Lower leg skin (tissue), 4 donors: ENCODE data around the gene ARHGAP10. TPM values are rescaled to one million over a fixed set of nuclear protein-coding genes. Genes with fewer than 3 reads are reported as not detected.
A peak's percentile ranks its signal among the peaks of the same experiment; 100 is the strongest.

Experiments
- DNase-seq, 2 donors: peaks; one replicate each; pipeline ENCODE4 v3.0.0-alpha.2; 2019; ENCODE audit warnings: low spot score in 2 of 2
- H3K4me3 ChIP-seq: fragments of 200-600 bp; sonication (generic); 2 replicates; pipeline ENCODE4 v1.5.1; 2017; ENCODE audit warnings: mild to moderate bottlenecking, low read depth; ENCODE audit not compliant: poor library complexity, severe bottlenecking
- POLR2A ChIP-seq, 2 donors: fragments of 450-650 bp; IDR thresholded peaks; one replicate each; pipeline ENCODE4 v1.6.1; 2016 to 2017; ENCODE audit warnings: antibody characterized with exemption in 2 of 2, mild to moderate bottlenecking in 1 of 2, moderate library complexity in 1 of 2
- WGBS, 2 donors: methylation state at CpG; one replicate each; pipeline ENCODE4 v1.1.5; 2018; 5-methylcytosine and 5-hydroxymethylcytosine counted together
- intact Hi-C: fragments of 100-400 bp; cut with DNase I; formaldehyde crosslinking; loops from one replicate; pipeline ENCODE4 v1.15.0; 2023; ENCODE audit warnings: low total_unique reads
- total RNA-seq, 4 donors: library from RNA; depleted of rRNA; stranded (reverse); fragments of >200 nt; gene quantifications; one replicate each; pipeline ENCODE4 v1.1.0, GENCODE V29; 2016
- TF ChIP-seq, protein P1 (sequence below), 3 donors: fragments of 450-650 bp; IDR thresholded peaks; one replicate each; pipeline ENCODE4 v1.5.1; 2016; ENCODE audit warnings: antibody characterized with exemption in 3 of 3, mild to moderate bottlenecking in 3 of 3, moderate library complexity in 2 of 3

The ARHGAP10 gene, protein sequence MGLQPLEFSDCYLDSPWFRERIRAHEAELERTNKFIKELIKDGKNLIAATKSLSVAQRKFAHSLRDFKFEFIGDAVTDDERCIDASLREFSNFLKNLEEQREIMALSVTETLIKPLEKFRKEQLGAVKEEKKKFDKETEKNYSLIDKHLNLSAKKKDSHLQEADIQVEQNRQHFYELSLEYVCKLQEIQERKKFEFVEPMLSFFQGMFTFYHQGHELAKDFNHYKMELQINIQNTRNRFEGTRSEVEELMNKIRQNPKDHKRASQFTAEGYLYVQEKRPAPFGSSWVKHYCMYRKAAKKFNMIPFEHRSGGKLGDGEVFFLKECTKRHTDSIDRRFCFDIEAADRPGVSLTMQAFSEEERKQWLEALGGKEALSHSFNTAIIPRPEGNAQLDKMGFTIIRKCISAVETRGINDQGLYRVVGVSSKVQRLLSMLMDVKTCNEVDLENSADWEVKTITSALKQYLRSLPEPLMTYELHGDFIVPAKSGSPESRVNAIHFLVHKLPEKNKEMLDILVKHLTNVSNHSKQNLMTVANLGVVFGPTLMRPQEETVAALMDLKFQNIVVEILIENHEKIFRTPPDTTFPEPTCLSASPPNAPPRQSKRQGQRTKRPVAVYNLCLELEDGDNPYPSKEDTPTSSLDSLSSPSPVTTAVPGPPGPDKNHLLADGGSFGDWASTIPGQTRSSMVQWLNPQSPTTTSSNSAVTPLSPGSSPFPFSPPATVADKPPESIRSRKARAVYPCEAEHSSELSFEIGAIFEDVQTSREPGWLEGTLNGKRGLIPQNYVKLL
- total RNA-seq = 10 to 100 TPM; 30.6 to 45.8 (median 37.9) TPM

DNA sequence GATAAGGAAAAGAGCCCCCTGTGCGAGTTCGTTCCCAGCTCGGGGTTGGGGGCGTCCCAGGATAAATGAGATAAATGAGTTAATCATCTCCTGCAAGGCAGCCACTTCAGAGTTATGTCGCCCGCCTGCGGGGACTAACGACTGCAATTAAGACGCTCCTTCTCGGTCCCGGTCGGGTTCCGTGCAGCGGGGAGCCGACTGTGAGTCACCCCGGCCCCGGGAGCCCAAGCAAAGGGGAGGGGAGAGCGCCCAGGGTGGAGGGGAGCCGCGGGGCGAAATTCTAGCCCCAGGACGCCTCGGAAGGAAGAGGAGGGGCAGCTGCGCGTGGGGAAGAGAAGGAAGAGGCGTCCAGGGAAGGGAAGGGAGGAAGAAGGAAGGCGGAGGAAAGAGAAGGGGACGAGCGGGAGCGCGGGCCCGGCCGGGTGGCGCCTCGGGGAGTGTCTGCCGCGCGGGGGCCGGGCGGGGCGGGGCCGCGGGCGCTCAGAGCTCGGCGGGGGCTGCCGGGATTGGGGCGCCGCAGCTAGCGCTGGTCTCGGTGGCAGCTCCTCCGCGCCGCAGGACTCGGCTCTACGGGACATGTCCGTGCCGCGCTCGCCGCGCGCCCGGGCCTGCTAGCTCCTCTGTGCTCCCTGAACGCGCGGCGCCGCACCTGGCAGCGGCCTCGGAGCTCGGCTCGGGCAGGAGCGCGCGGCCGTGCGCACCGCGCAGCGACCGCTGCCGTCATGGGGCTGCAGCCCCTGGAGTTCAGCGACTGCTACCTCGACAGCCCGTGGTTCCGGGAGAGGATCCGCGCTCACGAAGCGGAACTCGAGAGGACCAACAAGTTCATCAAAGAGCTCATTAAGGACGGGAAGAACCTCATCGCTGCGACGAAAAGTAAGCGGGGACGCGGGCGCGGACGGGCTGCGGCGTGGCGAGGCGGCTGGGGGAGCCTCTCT is at the start of gene ARHGAP10:
ARHGAP10 (plus strand) TSS at position 509 of the 938 bp plus-strand sequence; CDS start at position 723, 214 bp downstream.
- intact Hi-C loops = no loop called here
- peak; percentile 71 to 96 for DNase-seq
- TF ChIP-seq, protein P1, sequence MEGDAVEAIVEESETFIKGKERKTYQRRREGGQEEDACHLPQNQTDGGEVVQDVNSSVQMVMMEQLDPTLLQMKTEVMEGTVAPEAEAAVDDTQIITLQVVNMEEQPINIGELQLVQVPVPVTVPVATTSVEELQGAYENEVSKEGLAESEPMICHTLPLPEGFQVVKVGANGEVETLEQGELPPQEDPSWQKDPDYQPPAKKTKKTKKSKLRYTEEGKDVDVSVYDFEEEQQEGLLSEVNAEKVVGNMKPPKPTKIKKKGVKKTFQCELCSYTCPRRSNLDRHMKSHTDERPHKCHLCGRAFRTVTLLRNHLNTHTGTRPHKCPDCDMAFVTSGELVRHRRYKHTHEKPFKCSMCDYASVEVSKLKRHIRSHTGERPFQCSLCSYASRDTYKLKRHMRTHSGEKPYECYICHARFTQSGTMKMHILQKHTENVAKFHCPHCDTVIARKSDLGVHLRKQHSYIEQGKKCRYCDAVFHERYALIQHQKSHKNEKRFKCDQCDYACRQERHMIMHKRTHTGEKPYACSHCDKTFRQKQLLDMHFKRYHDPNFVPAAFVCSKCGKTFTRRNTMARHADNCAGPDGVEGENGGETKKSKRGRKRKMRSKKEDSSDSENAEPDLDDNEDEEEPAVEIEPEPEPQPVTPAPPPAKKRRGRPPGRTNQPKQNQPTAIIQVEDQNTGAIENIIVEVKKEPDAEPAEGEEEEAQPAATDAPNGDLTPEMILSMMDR (IDR thresholded peaks at IDR 0.05) = no peak
- no peak for TF ChIP-seq POLR2A (IDR thresholded peaks at IDR 0.05)
- peak within 1 kb of the TSS; percentile 55 for H3K4me3 ChIP-seq
- WGBS, 2 donors = 0% methylated on average over 61 to 73 of the region's 106 CpGs

DNA sequence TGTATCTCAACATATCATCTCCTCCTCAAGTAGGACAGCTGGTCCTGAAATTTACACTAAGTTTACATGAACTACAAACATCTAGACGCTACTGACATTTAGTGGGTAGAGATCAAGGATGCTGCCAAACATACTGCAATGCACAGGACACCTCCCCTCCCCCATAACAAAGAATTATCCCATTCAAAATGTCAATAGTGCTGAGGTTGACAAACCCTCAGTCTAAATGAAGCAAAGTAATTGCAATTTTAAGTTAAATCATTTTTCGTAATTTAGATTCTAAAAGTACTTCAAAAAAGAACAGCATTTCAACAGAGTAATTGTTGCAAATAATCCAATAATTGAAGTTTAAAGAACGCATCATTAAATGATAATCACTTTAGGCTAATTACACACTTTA is 49.1 kb upstream of the ARHGAP10 start:
- WGBS, 2 donors = 43 to 56% methylated on average over 3 of the region's 3 CpGs
- no peak overlapping the region for H3K4me3 ChIP-seq
- intact Hi-C loops = no loop called here
- no peak for DNase-seq
- TF ChIP-seq POLR2A (IDR thresholded peaks at IDR 0.05) = no peak
- TF ChIP-seq, protein P1 (IDR thresholded peaks at IDR 0.05) = no peak

DNA sequence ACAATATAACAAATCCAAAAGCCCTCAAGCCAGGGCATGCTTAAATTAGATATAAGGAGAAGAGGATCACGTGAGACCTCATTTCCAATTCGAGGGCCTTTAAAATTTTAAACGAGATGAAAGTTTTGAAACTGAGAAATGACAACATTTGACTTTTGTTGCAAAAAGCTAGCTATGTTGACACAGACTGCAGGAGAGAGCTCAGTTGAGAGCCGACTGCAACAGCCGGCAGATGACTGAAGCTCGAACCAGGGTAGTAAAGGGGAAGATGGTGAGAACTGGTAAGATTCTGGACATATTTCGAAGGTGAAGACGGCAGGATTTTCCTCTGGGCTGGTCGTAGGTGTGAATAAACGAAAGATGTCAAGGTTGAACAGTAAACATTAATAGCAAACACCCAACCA is 48.7 kb upstream of the ARHGAP10 start:
- TF ChIP-seq, protein P1 (IDR thresholded peaks at IDR 0.05) = no peak
- TF ChIP-seq POLR2A (IDR thresholded peaks at IDR 0.05) = no peak
- intact Hi-C loops = no loop called here
- H3K4me3 ChIP-seq = peak overlapping the region; percentile 56
- no peak for DNase-seq
- WGBS, 2 donors = 1 to 3% methylated on average over 10 of the region's 10 CpGs

DNA sequence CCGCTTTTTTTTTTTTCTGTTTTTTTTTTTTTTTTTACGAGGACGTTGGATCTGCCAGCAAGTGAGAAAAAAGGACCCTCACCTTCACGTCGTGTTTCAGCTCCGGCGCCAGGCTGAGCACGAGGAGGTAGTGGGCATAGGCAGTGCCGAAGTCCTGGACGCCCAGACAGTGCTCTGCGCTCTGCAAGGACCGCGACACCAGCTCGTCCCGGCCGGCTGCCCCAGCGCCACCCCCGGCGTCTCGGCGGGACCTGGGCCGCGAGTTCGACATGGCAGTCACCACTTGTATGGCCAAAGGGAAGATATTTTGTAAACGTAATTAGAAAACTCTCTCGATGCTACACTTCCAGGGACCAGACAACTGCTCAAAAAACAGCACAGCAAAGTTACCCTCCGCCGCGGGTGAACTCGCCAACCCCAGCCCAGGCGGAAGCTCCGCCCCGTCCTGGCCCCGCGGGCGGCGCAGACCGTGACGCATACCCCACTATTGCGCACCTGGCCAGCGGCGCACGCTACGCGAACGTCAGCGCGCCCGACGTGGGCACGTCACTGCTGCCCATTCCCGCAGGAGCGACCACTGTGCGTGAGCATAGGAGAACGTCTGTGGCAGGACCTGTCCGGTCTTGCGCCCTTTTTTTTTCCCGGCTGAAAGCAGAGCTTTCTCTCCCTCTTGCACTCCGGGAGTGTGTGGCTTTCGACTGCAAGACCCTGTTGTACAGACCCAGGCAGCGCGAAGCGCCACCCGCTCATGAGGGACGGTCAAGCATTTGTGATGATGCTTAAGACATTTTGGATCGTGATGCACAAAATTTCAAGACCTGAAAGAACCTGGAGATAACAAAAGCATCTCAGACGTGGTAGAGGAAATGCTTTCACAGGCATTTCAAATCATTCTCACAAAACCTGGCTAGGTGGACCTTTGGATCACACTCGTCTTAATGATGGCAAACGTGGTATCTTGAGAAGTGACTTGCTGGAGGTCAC is 47.9 kb upstream of the ARHGAP10 start, which contains the start of gene PRMT9:
PRMT9 (minus strand) TSS at position 447 of the 984 bp plus-strand sequence; CDS start at position 271, 176 bp downstream.
- whole genome bisulfite sequencing, 2 donors = 0% methylated on average over 68 to 69 of the region's 69 CpGs
- intact Hi-C loops = no loop called here
- DNase-seq = peak; percentile 86 to 97
- TF ChIP-seq POLR2A (IDR thresholded peaks at IDR 0.05) = peak in 1 of 2 donors; percentile 25
- TF ChIP-seq, protein P1 (IDR thresholded peaks at IDR 0.05) = no peak
- H3K4me3 ChIP-seq = peak within 1 kb of the TSS; percentile 56
